CD14-positive monocyte (primary cell): ENCODE data around the gene MAP2K6. TPM values are rescaled to one million over a fixed set of nuclear protein-coding genes. Genes with fewer than 3 reads are reported as not detected.
"Not testable (repeated sequence)": the region's sequence is repeated elsewhere in the genome, so short reads cannot be mapped to it uniquely, and the experiment has no call there.

Experiments
- DNase-seq, 3 donors: peaks; one replicate each; pipeline ENCODE4 v3.0.0-alpha.2; 2011 to 2022
- H2AFZ ChIP-seq: 2 replicates; pipeline ENCODE4 v1.6.0; 2012; ENCODE audit warnings: mild to moderate bottlenecking, low read depth, low read length, inconsistent platforms; ENCODE audit not compliant: insufficient read depth, poor library complexity, severe bottlenecking
- H3K27ac ChIP-seq, 2 donors: 1 replicate in 1 of 2; 2 replicates in 1 of 2; pipeline ENCODE4 v1.5.1; 2012 to 2013; ENCODE audit warnings: low read length in 2 of 2, control low read depth in 1 of 2, inconsistent platforms in 1 of 2, low read depth in 1 of 2, mild to moderate bottlenecking in 1 of 2
- H3K27me3 ChIP-seq, 2 donors: one replicate each; pipeline versions ENCODE4 v1.6.0 to v1.6.1; 2011 to 2013; ENCODE audit warnings: low read length in 2 of 2; ENCODE audit not compliant: control insufficient read depth in 2 of 2, insufficient read depth in 2 of 2
- H3K36me3 ChIP-seq, 2 donors: replicated peaks in 1 of 2; 1 replicate in 1 of 2; 2 replicates in 1 of 2; pipeline versions ENCODE4 v1.5.1 to v1.6.1; 2012 to 2013; ENCODE audit warnings: low read length in 2 of 2, control low read depth in 1 of 2, inconsistent platforms in 1 of 2, mild to moderate bottlenecking in 1 of 2; ENCODE audit not compliant: insufficient read depth in 2 of 2, control insufficient read depth in 1 of 2
- H3K4me1 ChIP-seq, 2 donors: 1 replicate in 1 of 2; 2 replicates in 1 of 2; pipeline versions ENCODE4 v1.5.1 to v1.6.1; 2012 to 2013; ENCODE audit warnings: low read length in 2 of 2, control low read depth in 1 of 2, inconsistent platforms in 1 of 2, mild to moderate bottlenecking in 1 of 2, moderate library complexity in 1 of 2; ENCODE audit not compliant: insufficient read depth in 2 of 2, control insufficient read depth in 1 of 2
- H3K4me2 ChIP-seq: replicated peaks from 2 replicates; pipeline ENCODE3; 2012; ENCODE audit warnings: low read length, moderate library complexity, mild to moderate bottlenecking; ENCODE audit not compliant: poor library complexity, severe bottlenecking; ENCODE audit errors: extremely low read depth
- H3K4me3 ChIP-seq, 3 experiments: fragments of 200-600 bp in 1 of 3; sonication (generic) in 1 of 3; replicated peaks in 1 of 3; 1 replicate in 2 of 3; 2 replicates in 1 of 3; pipeline ENCODE4 v1.5.1; 2011 to 2013; ENCODE audit warnings: low read length in 3 of 3, mild to moderate bottlenecking in 3 of 3, control low read depth in 2 of 3, low read depth in 2 of 3, inconsistent platforms in 1 of 3, moderate library complexity in 1 of 3
- H3K79me2 ChIP-seq: 2 replicates; pipeline ENCODE4 v1.6.0; 2012; ENCODE audit warnings: mild to moderate bottlenecking, control low read depth, inconsistent platforms, low read length, moderate library complexity; ENCODE audit not compliant: insufficient read depth
- H3K9ac ChIP-seq: 2 replicates; pipeline ENCODE4 v1.6.0; 2017; ENCODE audit warnings: low read length, mild to moderate bottlenecking; ENCODE audit not compliant: insufficient read depth, poor library complexity, severe bottlenecking
- H3K9me3 ChIP-seq, 2 donors: replicated peaks in 1 of 2; 1 replicate in 1 of 2; 2 replicates in 1 of 2; pipeline versions ENCODE4 v1.5.1 to v1.6.1; 2012 to 2013; ENCODE audit warnings: low read length in 2 of 2, control low read depth in 1 of 2; ENCODE audit not compliant: control insufficient read depth in 1 of 2, insufficient read depth in 1 of 2
- H4K20me1 ChIP-seq: 2 replicates; pipeline ENCODE4 v1.6.0; 2012; ENCODE audit warnings: mild to moderate bottlenecking, low read length, control low read depth, moderate library complexity; ENCODE audit not compliant: insufficient read depth
- H3K27ac Mint-ChIP-seq, 7 donors: one replicate each; pipeline ENCODE4 v1.8.0; 2020; ENCODE audit warnings: mild to moderate bottlenecking in 7 of 7, mixed read lengths in 7 of 7, moderate library complexity in 6 of 7, inconsistent platforms in 2 of 7
- H3K27me3 Mint-ChIP-seq, 3 donors: one replicate each; pipeline ENCODE4 v1.8.0; 2021 to 2022; ENCODE audit warnings: low read depth in 3 of 3, mild to moderate bottlenecking in 3 of 3, mixed read lengths in 3 of 3, moderate library complexity in 3 of 3, inconsistent platforms in 1 of 3
- H3K36me3 Mint-ChIP-seq, 2 donors: one replicate each; pipeline ENCODE4 v1.8.0; 2020; ENCODE audit warnings: mixed read lengths in 2 of 2, inconsistent platforms in 1 of 2, mild to moderate bottlenecking in 1 of 2
- H3K4me1 Mint-ChIP-seq: one replicate; pipeline ENCODE4 v1.8.0; 2020; ENCODE audit warnings: mild to moderate bottlenecking, mixed read lengths
- H3K4me3 Mint-ChIP-seq, 2 donors: one replicate each; pipeline ENCODE4 v1.8.0; 2020; ENCODE audit warnings: mild to moderate bottlenecking in 2 of 2, mixed read lengths in 2 of 2, moderate library complexity in 1 of 2
- H3K9me3 Mint-ChIP-seq, 7 donors: one replicate each; pipeline ENCODE4 v1.8.0; 2020 to 2022; ENCODE audit warnings: mixed read lengths in 7 of 7, mild to moderate bottlenecking in 6 of 7, moderate library complexity in 6 of 7, inconsistent platforms in 2 of 7
- CTCF ChIP-seq: fragments of 200-600 bp; IDR thresholded peaks from one replicate; pipeline ENCODE4 v1.8.0; 2022; ENCODE audit warnings: antibody characterized with exemption, mild to moderate bottlenecking
- WGBS: methylation state at CpG from one replicate; pipeline ENCODE4 v1.1.5; 2013; ENCODE audit warnings: missing lambda C conversion rate; ENCODE audit not compliant: insufficient coverage; 5-methylcytosine and 5-hydroxymethylcytosine counted together
- intact Hi-C, 2 donors: fragments of 100-400 bp; cut with micrococcal nuclease; formaldehyde crosslinking; loops; one replicate each; pipeline versions ENCODE4 v1.15.0 to v1.15.1; 2023
- polyA plus RNA-seq, 3 donors: library from polyadenylated mRNA; depleted of rRNA in 1 of 3; unstranded in 2 of 3; stranded (reverse) in 1 of 3; fragments of 300-500 nt in 2 of 3; fragments of >200 nt in 1 of 3; fragmentation: Illumina TruSeq in 2 of 3; gene quantifications; 1 replicate in 2 of 3; 2 replicates in 1 of 3; pipeline ENCODE4 v1.2.3, GENCODE V29; 2012 to 2021

MAP2K6 gene
- polyA plus RNA-seq, 3 donors = 13.5 to 28.9 (median 18.5) TPM

- H3K4me2 ChIP-seq = no peak overlapping the region
- H3K27me3 Mint-ChIP-seq = peaks cover 0 to 2% (median 0%) of the 10 kb centered on the region in 3 donors
- no peak overlapping the region for H2AFZ ChIP-seq
- H3K36me3 Mint-ChIP-seq = peaks cover 0 to 2% of the 10 kb centered on the region in 2 donors
- H3K9me3 Mint-ChIP-seq = no peaks in the 10 kb centered on the region
- H3K4me1 ChIP-seq = peaks cover 6 to 9% of the 10 kb centered on the region in 2 donors
- H3K9ac ChIP-seq = no peak overlapping the region
- H3K27me3 ChIP-seq = no peaks in the 10 kb centered on the region
- TF ChIP-seq CTCF = no peak
- H3K9me3 ChIP-seq = no peaks in the 10 kb centered on the region
- H3K36me3 ChIP-seq = no peaks in the 10 kb centered on the region
- no CpG with 5 or more reads among the region's 4 CpGs for WGBS
- no peak overlapping the region for H3K27ac ChIP-seq
- H3K4me1 Mint-ChIP-seq = peaks cover 34% of the 10 kb centered on the region
- no peak for DNase-seq
- H3K27ac Mint-ChIP-seq = no peak overlapping the region
- H3K4me3 ChIP-seq = no peak overlapping the region
- no peaks in the 10 kb centered on the region for H3K79me2 ChIP-seq
- no peak overlapping the region for H3K4me3 Mint-ChIP-seq
- H4K20me1 ChIP-seq = no peaks in the 10 kb centered on the region
- intact Hi-C loops = no loop called here
Measured at GRCh38 chr17:69478916-69479315, 64.4 kb downstream of the MAP2K6 start.

GRCh38 chr17:69479756-69480155 is 65.3 kb downstream of the MAP2K6 start:
- WGBS = no CpG with 5 or more reads among the region's 7 CpGs
- H3K9me3 Mint-ChIP-seq, intact Hi-C loops: not testable (repeated sequence)

More at GRCh38 chr17:69479756-69480155, 65.3 kb downstream of the MAP2K6 start:
- not testable (repeated sequence) for H3K4me2 ChIP-seq, H3K36me3 ChIP-seq, H3K9me3 ChIP-seq, H3K27ac ChIP-seq, H3K4me3 Mint-ChIP-seq, H3K36me3 Mint-ChIP-seq, H3K9ac ChIP-seq, H3K4me3 ChIP-seq, H3K27me3 ChIP-seq, H4K20me1 ChIP-seq, H3K27ac Mint-ChIP-seq, H2AFZ ChIP-seq, DNase-seq, H3K27me3 Mint-ChIP-seq, H3K4me1 ChIP-seq, H3K79me2 ChIP-seq
- peaks cover 25% of the 10 kb centered on the region for H3K4me1 Mint-ChIP-seq
